SKM-1 (cell line): Measurements from ENCODE around the gene ZFP3.
"Not testable (repeated sequence)": the region's sequence is repeated elsewhere in the genome, so short reads cannot be mapped to it uniquely, and the experiment has no call there.

ENCODE experiments used
- DNase-seq: peaks from one replicate; lab custom pipeline; 2025; ENCODE audit not compliant: unreplicated experiment; lab: John Stamatoyannopoulos, UW

ZFP3 gene

GRCh38 chr17:5137511-5138197 is 59.4 kb downstream of the ZFP3 start:
- DNase-seq = not testable (repeated sequence)

GRCh38 chr17:5138198-5138544 is 59.9 kb downstream of the ZFP3 start:
- not testable (repeated sequence) for DNase-seq

- DNase-seq = no peak
Observed at GRCh38 chr17:5138616-5139457, 60.6 kb downstream of the ZFP3 start.

GRCh38 chr17:5139458-5139732 is 61.1 kb downstream of the ZFP3 start:
- DNase-seq = no peak

- not testable (repeated sequence) for DNase-seq
Observed at GRCh38 chr17:5142877-5143276, 64.6 kb downstream of the ZFP3 start.
